HG03342 (cell line): Measurements from ENCODE around the gene EFHC2.

Source experiments
- ATAC-seq: cut with Tn5 transposase; IDR thresholded peaks from one replicate; pipeline ENCODE4 v1.9.1; 2021; ENCODE audit warnings: mild to moderate bottlenecking, moderate library complexity; ENCODE audit not compliant: unreplicated experiment

Gene EFHC2

GRCh38 chrX:44343412-44344141 is at the start of gene EFHC2:
EFHC2 (minus strand) TSS chrX:44343672; CDS start chrX:44343588, 84 bp downstream.
- ATAC-seq: peak; percentile 56

- ATAC-seq: no peak
These were observed 49.3 kb upstream of the EFHC2 start for GRCh38 chrX:44392767-44393166.

- no peak for ATAC-seq
These were observed 41.3 kb upstream of the EFHC2 start for GRCh38 chrX:44384688-44385338.

- no peak for ATAC-seq
These were observed 39.4 kb upstream of the EFHC2 start for GRCh38 chrX:44382871-44383270.

GRCh38 chrX:44352758-44353157 is 9.3 kb upstream of the EFHC2 start:
- no peak for ATAC-seq

- ATAC-seq: no peak
These were observed 6.1 kb upstream of the EFHC2 start for GRCh38 chrX:44349561-44349960.

GRCh38 chrX:44344687-44345086 is 1.2 kb upstream of the EFHC2 start:
- ATAC-seq: no peak

GRCh38 chrX:44344194-44344593 is 722 bp upstream of the EFHC2 start:
- ATAC-seq: no peak

- no peak for ATAC-seq
These were observed 606 bp downstream of the EFHC2 start for GRCh38 chrX:44342866-44343265.

GRCh38 chrX:44338361-44338760 is 5.1 kb downstream of the EFHC2 start:
- no peak for ATAC-seq

- ATAC-seq: no peak
These were observed 11.0 kb downstream of the EFHC2 start for GRCh38 chrX:44332437-44332836.

- no peak for ATAC-seq
These were observed 13.2 kb downstream of the EFHC2 start for GRCh38 chrX:44330227-44330626.

- no peak for ATAC-seq
These were observed 23.9 kb downstream of the EFHC2 start for GRCh38 chrX:44319550-44319949.

- no peak for ATAC-seq
These were observed 26.3 kb downstream of the EFHC2 start for GRCh38 chrX:44317181-44317580.

GRCh38 chrX:44314808-44315207 is 28.7 kb downstream of the EFHC2 start:
- no peak for ATAC-seq

GRCh38 chrX:44314259-44314734 is 29.2 kb downstream of the EFHC2 start:
- ATAC-seq: no peak

- ATAC-seq: no peak
These were observed 31.1 kb downstream of the EFHC2 start for GRCh38 chrX:44312421-44312820.

- ATAC-seq: no peak
These were observed 33.2 kb downstream of the EFHC2 start for GRCh38 chrX:44310227-44310626.

- ATAC-seq: no peak
These were observed 34.6 kb downstream of the EFHC2 start for GRCh38 chrX:44308869-44309268.

GRCh38 chrX:44306356-44306755 is 37.1 kb downstream of the EFHC2 start:
- ATAC-seq: no peak

- no peak for ATAC-seq
These were observed 37.6 kb downstream of the EFHC2 start for GRCh38 chrX:44305921-44306320.

- no peak for ATAC-seq
These were observed 40.4 kb downstream of the EFHC2 start for GRCh38 chrX:44303119-44303518.
